Cardiac muscle cell (in vitro differentiated cells and primary cell): Measurements from ENCODE around the gene HOXB3. TPM values are rescaled to one million over a fixed set of nuclear protein-coding genes. Genes with fewer than 3 reads are reported as not detected.
A peak's percentile ranks its signal among the peaks of the same experiment; 100 is the strongest.

Experiments
- DNase-seq, 2 donors: peaks; one replicate each; pipeline versions ENCODE4 v3.0.0 to v3.0.0-alpha.2; 2010 to 2017; ENCODE audit warnings: low read depth in 1 of 2, low spot score in 1 of 2
- H3K27ac ChIP-seq: fragments of 200-600 bp; sonication (generic); 2 replicates; pipeline ENCODE4 v1.5.1; 2016
- H3K27me3 ChIP-seq: fragments of 200-600 bp; sonication (generic); 2 replicates; pipeline ENCODE4 v1.6.0; 2016; ENCODE audit warnings: control low read depth
- H3K36me3 ChIP-seq: fragments of 200-600 bp; sonication (generic); 2 replicates; pipeline ENCODE4 v1.5.1; 2016; ENCODE audit warnings: control low read depth
- H3K4me1 ChIP-seq: fragments of 200-600 bp; sonication (generic); 2 replicates; pipeline ENCODE4 v1.8.1; 2017; ENCODE audit warnings: low read depth, mild to moderate bottlenecking, mixed run types
- H3K4me3 ChIP-seq: fragments of 200-600 bp; sonication (generic); 2 replicates; pipeline ENCODE4 v1.5.1; 2016; ENCODE audit warnings: mild to moderate bottlenecking
- H3K9me3 ChIP-seq: fragments of 200-600 bp; sonication (generic); 2 replicates; pipeline ENCODE4 v1.5.1; 2017; ENCODE audit warnings: low read depth, mild to moderate bottlenecking, control low read depth
- polyA plus RNA-seq: library from polyadenylated mRNA; unstranded; fragments of >200 nt; fragmentation: Nextera tagmentation; extraction: Ambion mirVana; gene quantifications from 2 replicates; pipeline ENCODE4 v1.2.1, GENCODE V29; 2016
- total RNA-seq: library from RNA; depleted of rRNA; stranded (reverse); fragments of >200 nt; gene quantifications from 2 replicates; pipeline ENCODE4 v1.2.3, GENCODE V29; 2016
- TF ChIP-seq, protein P1 (sequence below): IDR thresholded peaks from 2 replicates; pipeline ENCODE4 v1.5.1; 2012; ENCODE audit warnings: low read depth, mild to moderate bottlenecking, low read length

Gene HOXB3
- total and polyA plus RNA-seq, 2 experiments from 2014 or later, result 24.9 to 37.7 TPM

DNA sequence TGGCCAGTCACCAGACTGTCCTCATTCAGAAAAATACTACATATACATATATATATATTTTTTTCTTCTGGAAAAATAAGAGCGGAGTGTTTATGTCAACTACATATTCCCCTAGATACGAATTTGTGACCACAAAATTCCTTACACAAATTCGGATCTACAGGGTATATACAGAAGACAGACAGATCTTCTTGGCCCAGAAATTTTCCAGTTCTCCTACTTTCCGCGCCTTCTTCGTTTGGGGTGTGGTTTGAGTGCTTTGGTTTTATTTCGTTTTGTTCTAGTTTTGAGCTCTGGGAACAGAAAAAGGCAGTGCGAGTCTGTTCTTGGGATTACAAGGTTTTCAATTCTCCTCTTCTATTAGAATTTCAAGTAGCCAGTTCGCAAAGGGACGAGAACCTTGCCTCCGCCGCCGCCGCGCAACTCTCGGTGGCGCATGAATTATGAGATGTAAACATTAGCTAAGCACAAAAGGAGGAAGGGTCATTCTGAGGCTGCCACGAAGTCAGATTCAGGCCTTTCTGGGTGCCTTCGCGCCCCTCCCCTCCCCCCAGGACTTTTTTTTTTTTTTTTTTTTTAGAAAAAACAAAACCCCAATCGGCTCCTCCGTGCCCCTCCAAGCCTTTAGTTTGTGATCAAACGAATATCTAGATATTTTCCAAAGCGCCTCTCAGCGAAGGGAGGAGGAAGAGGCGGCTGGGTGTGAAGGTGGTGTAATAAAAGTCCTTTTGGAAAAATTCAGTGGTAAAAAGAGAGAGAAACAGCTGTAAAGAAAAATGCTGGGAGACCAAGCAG lies 10.1 kb downstream of the HOXB3 start:
- no peak for DNase-seq
- TF ChIP-seq, protein P1, sequence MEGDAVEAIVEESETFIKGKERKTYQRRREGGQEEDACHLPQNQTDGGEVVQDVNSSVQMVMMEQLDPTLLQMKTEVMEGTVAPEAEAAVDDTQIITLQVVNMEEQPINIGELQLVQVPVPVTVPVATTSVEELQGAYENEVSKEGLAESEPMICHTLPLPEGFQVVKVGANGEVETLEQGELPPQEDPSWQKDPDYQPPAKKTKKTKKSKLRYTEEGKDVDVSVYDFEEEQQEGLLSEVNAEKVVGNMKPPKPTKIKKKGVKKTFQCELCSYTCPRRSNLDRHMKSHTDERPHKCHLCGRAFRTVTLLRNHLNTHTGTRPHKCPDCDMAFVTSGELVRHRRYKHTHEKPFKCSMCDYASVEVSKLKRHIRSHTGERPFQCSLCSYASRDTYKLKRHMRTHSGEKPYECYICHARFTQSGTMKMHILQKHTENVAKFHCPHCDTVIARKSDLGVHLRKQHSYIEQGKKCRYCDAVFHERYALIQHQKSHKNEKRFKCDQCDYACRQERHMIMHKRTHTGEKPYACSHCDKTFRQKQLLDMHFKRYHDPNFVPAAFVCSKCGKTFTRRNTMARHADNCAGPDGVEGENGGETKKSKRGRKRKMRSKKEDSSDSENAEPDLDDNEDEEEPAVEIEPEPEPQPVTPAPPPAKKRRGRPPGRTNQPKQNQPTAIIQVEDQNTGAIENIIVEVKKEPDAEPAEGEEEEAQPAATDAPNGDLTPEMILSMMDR, result no peak
- Histone ChIP-seq H3K9me3 (no peaks in the 10 kb centered on the region), H3K27ac (no peak overlapping the region), H3K27me3 (peaks cover 97% of the 10 kb centered on the region), H3K36me3 (no peaks in the 10 kb centered on the region), H3K4me3 (no peak overlapping the region), H3K4me1 (no peaks in the 10 kb centered on the region)

DNA sequence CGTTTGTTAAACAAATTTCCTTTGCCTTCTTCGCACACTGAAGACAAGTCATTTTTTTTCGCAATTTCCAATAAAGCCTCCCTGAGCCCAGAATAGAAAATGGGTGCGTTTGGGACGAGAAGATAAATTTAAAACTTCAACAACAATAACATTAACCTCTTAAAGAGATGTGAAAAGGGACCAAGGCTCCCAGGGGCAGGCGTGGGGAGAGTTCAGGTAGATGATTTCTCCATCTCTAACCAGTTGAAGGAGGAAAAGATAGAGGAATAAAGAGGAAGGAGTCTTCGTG lies 10.6 kb downstream of the HOXB3 start:
- Histone ChIP-seq H3K9me3 (no peaks in the 10 kb centered on the region), H3K27ac (no peak overlapping the region), H3K27me3 (peaks cover 97% of the 10 kb centered on the region), H3K4me1 (no peaks in the 10 kb centered on the region), H3K36me3 (no peaks in the 10 kb centered on the region), H3K4me3 (no peak overlapping the region)
- DNase-seq, result no peak
- TF ChIP-seq, protein P1, result no peak

DNA sequence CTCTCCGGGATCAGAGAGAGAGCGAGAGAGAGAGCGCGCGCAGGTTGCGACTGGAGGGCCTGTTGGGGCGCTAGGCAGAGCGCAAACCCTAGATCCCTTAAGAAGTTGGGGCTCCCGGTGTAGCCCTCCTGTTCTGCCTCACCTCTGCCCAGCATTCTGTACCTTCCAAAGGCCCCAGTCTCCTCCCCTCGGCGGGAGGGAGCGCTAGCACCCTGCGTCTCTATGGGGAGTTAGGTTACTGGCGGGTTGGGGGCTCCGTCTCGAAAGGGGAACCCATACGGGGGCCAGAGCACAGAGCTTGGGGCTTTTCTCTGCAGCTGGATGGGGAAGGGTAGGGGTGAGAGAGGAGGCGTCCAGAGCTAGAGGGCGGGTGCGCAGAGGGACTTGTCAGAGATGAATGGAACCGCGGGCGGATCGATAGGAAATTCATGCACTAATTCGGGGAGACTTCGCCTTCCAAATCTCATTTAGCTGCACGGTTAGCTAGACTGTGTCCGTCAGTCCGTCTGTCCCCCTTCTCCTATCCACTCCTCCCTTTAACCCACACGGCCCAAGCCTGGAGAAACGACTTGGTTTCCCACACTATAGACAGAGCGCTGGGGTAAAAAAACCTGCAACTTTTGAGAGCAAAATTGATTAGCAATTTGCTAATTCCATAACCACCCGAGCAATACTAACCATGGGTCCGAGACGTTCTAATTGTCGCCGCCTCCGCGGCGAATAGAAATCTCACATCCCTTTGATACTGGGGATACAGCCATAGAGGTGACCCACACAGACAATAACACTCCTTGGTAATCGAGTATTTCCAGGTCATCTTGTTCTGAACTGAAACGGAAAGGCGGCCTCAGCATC lies 11.2 kb downstream of the HOXB3 start:
- H3K27me3 ChIP-seq, result peaks cover 97% of the 10 kb centered on the region
- DNase-seq, result no peak
- peak overlapping the region; percentile 44 for H3K4me3 ChIP-seq
- H3K27ac ChIP-seq, result no peak overlapping the region
- H3K9me3 ChIP-seq, result no peaks in the 10 kb centered on the region
- H3K36me3 ChIP-seq, result no peaks in the 10 kb centered on the region
- H3K4me1 ChIP-seq, result no peaks in the 10 kb centered on the region
- TF ChIP-seq, protein P1, result no peak

DNA sequence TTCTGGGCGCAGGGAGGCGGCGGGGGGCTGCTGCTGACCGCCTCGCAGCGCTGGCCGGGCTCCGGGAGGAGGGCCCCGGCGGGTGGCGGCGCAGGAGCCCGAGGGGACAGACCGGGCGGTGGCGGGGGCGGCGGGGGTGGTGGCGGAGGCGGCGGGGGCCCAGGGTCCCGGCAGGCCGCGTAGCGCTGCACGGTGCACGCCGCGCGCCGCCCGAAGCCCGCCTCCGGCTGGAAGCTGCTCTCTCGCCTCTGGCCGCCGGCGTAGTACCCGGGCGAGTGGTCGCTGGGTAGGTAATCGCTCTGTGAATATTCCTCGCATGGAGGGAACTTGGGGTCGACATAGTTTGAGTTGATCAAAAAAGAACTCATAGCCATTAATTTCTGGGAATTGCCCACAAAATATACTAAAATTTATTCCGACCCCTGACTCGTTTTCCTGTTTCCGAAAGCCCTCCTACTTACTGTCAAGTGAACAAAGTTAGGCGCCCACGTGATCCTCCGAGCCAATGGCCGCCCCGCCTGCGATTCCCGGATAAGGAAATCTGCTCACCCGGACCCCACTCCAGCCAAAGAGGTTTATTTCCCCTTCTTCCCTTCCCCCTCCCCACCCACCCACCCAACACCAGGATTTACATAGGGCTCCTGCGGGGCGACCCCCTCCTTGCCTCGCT lies 12.0 kb downstream of the HOXB3 start, which contains the start of gene HOXB4:
HOXB4 (minus strand) TSS at position 405 of the 670 bp plus-strand sequence; CDS start at position 374, 31 bp downstream.
- Histone ChIP-seq H3K36me3 (no peaks in the 10 kb centered on the region), H3K27ac (no peak within 1 kb of the TSS), H3K4me3 (peak within 1 kb of the TSS; percentile 44), H3K9me3 (no peaks in the 10 kb centered on the region), H3K4me1 (peaks cover under 1% of the 10 kb centered on the region), H3K27me3 (peaks cover 97% of the 10 kb centered on the region)
- TF ChIP-seq, protein P1, result no peak
- peak in 1 of 2 donors; percentile 86 for DNase-seq

DNA sequence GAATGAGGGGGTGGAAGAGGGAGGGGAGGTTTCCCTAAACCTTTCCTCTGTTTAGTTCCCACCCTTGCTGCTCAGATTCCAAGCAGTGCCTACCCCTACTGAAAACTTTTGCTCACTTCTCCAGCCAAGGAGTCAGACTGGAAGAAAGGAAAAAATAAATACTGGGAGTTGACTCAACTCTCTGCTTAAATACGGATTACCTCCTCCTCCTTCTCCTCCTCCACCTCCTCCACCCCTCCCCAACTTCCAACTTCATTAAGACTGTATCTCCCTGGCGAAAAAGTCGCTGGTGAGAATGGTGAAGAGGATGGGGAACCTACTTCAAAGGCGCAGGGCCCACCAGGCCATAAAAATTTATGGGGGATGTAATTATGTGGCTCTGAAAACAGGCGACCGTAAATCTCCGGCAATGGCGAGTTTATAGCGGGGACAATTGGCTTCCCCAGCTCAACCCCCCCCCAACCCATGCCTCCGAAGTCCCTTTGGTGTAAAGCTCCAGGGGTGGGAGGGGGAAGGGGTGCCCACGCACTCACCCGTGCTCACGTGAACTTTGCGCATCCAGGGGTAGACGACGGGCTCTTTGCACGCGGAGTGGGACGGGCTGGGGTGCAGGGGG lies 12.6 kb downstream of the HOXB3 start:
- Histone ChIP-seq H3K4me1 (peaks cover 4% of the 10 kb centered on the region), H3K4me3 (peak overlapping the region; percentile 44), H3K27me3 (peaks cover 97% of the 10 kb centered on the region), H3K9me3 (no peaks in the 10 kb centered on the region), H3K36me3 (no peaks in the 10 kb centered on the region), H3K27ac (no peak overlapping the region)
- no peak for DNase-seq
- TF ChIP-seq, protein P1, result no peak
